Measurements from ENCODE around the gene MVD. TPM values are rescaled to one million over a fixed set of nuclear protein-coding genes. Genes with fewer than 3 reads are reported as not detected.

MVD gene
- total and polyA plus RNA-seq, 4 experiments from 2014 or later: 15.6 to 57.0 (median 35.9) TPM

DNA sequence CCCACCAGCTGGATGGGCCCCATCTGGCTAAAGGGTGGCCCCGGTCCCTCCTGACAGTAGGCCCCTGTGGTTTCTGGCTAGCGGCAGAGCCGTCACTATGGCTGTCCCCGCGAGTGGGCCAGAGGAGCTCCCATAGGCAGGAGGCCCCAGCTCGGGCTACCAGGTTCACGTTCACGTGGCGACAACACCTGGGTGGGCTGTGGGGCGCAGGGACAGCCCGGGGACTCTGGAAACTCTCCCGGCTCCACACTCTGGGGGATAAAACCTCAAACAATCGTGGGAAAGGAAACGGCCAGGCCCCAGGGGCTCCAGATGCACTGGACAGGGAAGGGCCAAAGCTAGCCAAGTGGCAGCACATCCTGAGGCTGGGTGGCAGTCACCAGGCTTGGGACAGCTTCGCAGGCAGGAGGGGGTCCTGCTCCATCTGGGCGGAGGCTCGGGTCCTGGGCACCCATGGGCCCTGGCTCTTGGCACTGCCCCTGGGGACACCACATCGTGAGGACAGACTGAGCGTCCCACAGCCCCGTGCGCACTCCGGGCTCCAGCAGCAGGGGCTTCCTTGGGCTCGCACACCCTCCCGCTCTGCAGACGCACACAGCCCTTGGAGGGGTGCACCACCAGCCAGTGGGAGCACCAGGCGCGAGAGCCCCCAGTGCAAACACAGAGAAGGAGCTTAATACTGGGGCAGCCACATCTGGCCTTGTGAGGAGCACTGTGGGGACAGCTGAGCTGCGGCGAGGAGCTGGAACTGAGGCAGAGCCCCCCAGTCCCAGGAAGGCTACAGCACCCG, 38.9 kb upstream of the MVD start:
- Mint-ChIP-seq H3K9me3 (peaks cover 0 to 2% (median 0%) of the 10 kb centered on the region in 8 donors), H3K36me3 (peaks cover 26 to 49% of the 10 kb centered on the region in 2 donors), H3K27ac (peak overlapping the region; percentile 97 to 99 (median 98)), H3K4me3 (peak overlapping the region; percentile 93 to 96 (median 96)), H3K27me3 (no peaks in the 10 kb centered on the region), H3K4me1 (peaks cover 19 to 75% (median 49%) of the 10 kb centered on the region in 4 donors)
- Histone ChIP-seq H3K27ac (ENCODE audit: low read depth, low read length) (peak overlapping the region; percentile 85), H3K4me3 (ENCODE audit: low read length in 2 of 2) (peak overlapping the region; percentile 73 to 98), H3K36me3 (ENCODE audit: insufficient read depth, low read length) (peaks cover 33% of the 10 kb centered on the region), H3K27me3 (ENCODE audit: insufficient read depth, low read length) (no peaks in the 10 kb centered on the region), H3K4me1 (ENCODE audit: insufficient read depth, low read length) (peaks cover 81% of the 10 kb centered on the region), H3K9me3 (ENCODE audit: control insufficient read depth in 1 of 2, low read length in 2 of 2) (no peaks in the 10 kb centered on the region)
- POLR2A ChIA-PET (ENCODE audit: partially characterized antibody): interaction anchor here (0.9 to 9.3 kb wide), 23 partner anchors 13 to 396 kb away, joined by 3 to 249 read pairs (median 7); partner anchors contain the start of genes APRT, CYBA, GALNS and IL17C
- CTCF ChIA-PET (ENCODE audit: partially characterized antibody): interaction anchor here (0.5 to 1.9 kb wide), 11 partner anchors 9 to 157 kb away, joined by 3 to 8 read pairs (median 4); no protein-coding TSS in a partner anchor
- intact Hi-C loops (cut with micrococcal nuclease): loop anchor here (1.0 to 5.0 kb wide), 11 partner anchors 8 to 539 kb away; partner anchors contain the start of genes CYBA, IL17C, MVD and SNAI3
- DNase-seq: peak in 2 of 5 donors; percentile 16 to 37

DNA sequence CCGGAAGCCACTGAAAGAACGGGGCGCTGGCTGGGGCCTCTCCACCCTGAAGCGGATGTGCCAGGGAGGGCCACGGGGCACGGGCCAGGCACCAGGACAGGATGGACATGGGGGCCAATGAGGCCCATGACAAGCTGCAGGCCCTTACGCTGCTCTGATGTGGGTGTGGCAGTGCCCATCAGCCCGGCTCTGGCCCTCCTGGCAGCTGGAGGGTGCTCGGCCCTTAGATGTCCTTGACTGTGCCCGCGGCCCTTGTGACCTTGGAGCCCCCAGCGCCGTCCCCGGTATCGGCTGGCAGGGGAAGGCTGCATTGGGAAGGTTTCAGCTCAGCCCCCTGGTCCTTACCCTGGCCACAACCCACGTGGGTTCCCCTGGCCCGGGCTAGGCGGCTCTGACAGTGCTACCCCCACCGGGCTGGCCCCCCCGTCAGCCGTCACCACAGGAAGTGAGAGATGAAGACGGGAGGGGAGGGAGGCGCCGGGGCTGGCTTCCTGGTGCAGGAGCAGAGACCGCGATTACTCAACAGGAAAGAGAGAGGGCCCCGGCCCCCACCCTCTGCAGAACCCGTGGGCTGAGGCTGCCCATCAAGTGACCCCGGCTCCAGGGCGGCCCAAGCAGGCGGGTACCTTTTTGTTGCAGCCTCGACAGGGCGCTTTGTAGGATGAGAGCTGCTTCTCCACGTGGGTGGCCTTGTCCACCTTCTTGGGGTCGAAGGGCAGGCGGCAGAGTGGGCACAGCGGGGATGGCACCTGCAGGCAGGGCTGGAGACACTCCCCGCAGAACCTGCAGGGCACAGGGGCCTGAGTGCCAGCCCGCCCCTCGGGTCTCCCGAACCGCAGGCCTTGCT, 38.0 kb upstream of the MVD start:
- DNase-seq: peak; percentile 95 to 99 (median 97)
- peaks cover 79% of the 10 kb centered on the region for H3K4me1 ChIP-seq (ENCODE audit: insufficient read depth, low read length)
- no peaks in the 10 kb centered on the region for H3K9me3 ChIP-seq (ENCODE audit: control insufficient read depth in 1 of 2, low read length in 2 of 2)
- peak overlapping the region; percentile 97 to 99 (median 98) for H3K27ac Mint-ChIP-seq
- H3K4me3 Mint-ChIP-seq: peak overlapping the region; percentile 93 to 96 (median 96)
- peaks cover 0 to 2% (median 0%) of the 10 kb centered on the region in 8 donors for H3K9me3 Mint-ChIP-seq
- POLR2A ChIA-PET (ENCODE audit: partially characterized antibody): interaction anchor here (0.7 to 9.3 kb wide), 33 partner anchors 8 to 540 kb away, joined by 3 to 249 read pairs (median 5); partner anchors contain the start of genes APRT, CYBA, GALNS and IL17C
- no peaks in the 10 kb centered on the region for H3K27me3 ChIP-seq (ENCODE audit: insufficient read depth, low read length)
- peaks cover 28 to 51% of the 10 kb centered on the region in 2 donors for H3K36me3 Mint-ChIP-seq
- peaks cover 19 to 74% (median 50%) of the 10 kb centered on the region in 4 donors for H3K4me1 Mint-ChIP-seq
- peak overlapping the region; percentile 85 for H3K27ac ChIP-seq (ENCODE audit: low read depth, low read length)
- H3K36me3 ChIP-seq (ENCODE audit: insufficient read depth, low read length): peaks cover 43% of the 10 kb centered on the region
- H3K4me3 ChIP-seq (ENCODE audit: low read length in 2 of 2): peak overlapping the region; percentile 78 to 98
- CTCF ChIA-PET (ENCODE audit: partially characterized antibody): interaction anchor here (0.6 to 1.9 kb wide), 10 partner anchors 14 to 158 kb away, joined by 3 to 8 read pairs (median 6); no protein-coding TSS in a partner anchor
- no peaks in the 10 kb centered on the region for H3K27me3 Mint-ChIP-seq
- intact Hi-C loops (cut with micrococcal nuclease): loop anchor here (1.0 to 5.0 kb wide), 11 partner anchors 8 to 539 kb away; partner anchors contain the start of genes CYBA, IL17C, MVD and SNAI3

DNA sequence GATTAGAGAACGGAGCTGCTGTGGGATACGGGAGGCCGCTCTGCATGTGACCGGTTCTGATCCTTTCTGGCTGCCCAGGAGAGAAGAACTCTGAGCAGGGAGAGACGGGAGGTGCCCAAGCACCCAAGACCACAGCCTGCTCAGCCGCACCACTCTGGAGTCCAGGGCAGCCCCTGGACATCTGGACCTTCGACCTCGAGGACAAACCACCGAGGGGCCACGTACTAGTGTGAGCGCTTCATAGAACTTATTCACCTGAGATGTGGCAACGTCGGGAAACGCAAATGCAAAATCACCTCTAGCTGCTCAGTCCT, 37.4 kb upstream of the MVD start:
- peaks cover 19 to 72% (median 51%) of the 10 kb centered on the region in 4 donors for H3K4me1 Mint-ChIP-seq
- H3K27ac Mint-ChIP-seq: peak overlapping the region; percentile 97 to 99 (median 98)
- H3K9me3 Mint-ChIP-seq: peaks cover 0 to 2% (median 0%) of the 10 kb centered on the region in 8 donors
- ChIA-PET POLR2A (ENCODE audit: partially characterized antibody) (interaction anchor here (0.9 to 9.3 kb wide), 23 partner anchors 9 to 541 kb away, joined by 3 to 249 read pairs (median 8); partner anchors contain the start of genes APRT, CYBA, IL17C and MVD), CTCF (ENCODE audit: partially characterized antibody) (interaction anchor here (0.6 to 1.9 kb wide), 6 partner anchors 13 to 158 kb away, joined by 3 to 8 read pairs (median 4); no protein-coding TSS in a partner anchor)
- H3K4me3 Mint-ChIP-seq: peak overlapping the region; percentile 93 to 96 (median 96)
- H3K36me3 Mint-ChIP-seq: peaks cover 28 to 48% of the 10 kb centered on the region in 2 donors
- intact Hi-C loops (cut with micrococcal nuclease): loop anchor here (5.0 kb wide), 3 partner anchors 37 to 243 kb away; partner anchors contain the start of gene IL17C
- Histone ChIP-seq H3K9me3 (ENCODE audit: control insufficient read depth in 1 of 2, low read length in 2 of 2) (no peaks in the 10 kb centered on the region), H3K4me1 (ENCODE audit: insufficient read depth, low read length) (peaks cover 84% of the 10 kb centered on the region), H3K4me3 (ENCODE audit: low read length in 2 of 2) (peak overlapping the region; percentile 78 to 98), H3K27me3 (ENCODE audit: insufficient read depth, low read length) (no peaks in the 10 kb centered on the region), H3K36me3 (ENCODE audit: insufficient read depth, low read length) (peaks cover 47% of the 10 kb centered on the region), H3K27ac (ENCODE audit: low read depth, low read length) (peak overlapping the region; percentile 85)
- H3K27me3 Mint-ChIP-seq: no peaks in the 10 kb centered on the region
- no peak for DNase-seq

GRCh38 chr16:88699180-88699579, 36.3 kb upstream of the MVD start:
- Mint-ChIP-seq H3K4me1 (peaks cover 15 to 68% (median 49%) of the 10 kb centered on the region in 4 donors), H3K27ac (peak overlapping the region in 4 of 7 donors; percentile 48 to 99 (median 77)), H3K4me3 (peak overlapping the region in 2 of 8 donors; percentile 15 to 21), H3K9me3 (peaks cover 0 to 2% (median 0%) of the 10 kb centered on the region in 8 donors), H3K27me3 (no peaks in the 10 kb centered on the region), H3K36me3 (peaks cover 28 to 43% of the 10 kb centered on the region in 2 donors)
- DNase-seq: no peak
- POLR2A ChIA-PET (ENCODE audit: partially characterized antibody): interaction anchor here (4.1 kb wide), 1 partner anchor 13 kb away, joined by 21 read pairs; the partner anchor contains the start of gene SNAI3
- H3K36me3 ChIP-seq (ENCODE audit: insufficient read depth, low read length): peaks cover 47% of the 10 kb centered on the region
- intact Hi-C loops (cut with micrococcal nuclease): no loop called here
- H3K9me3 ChIP-seq (ENCODE audit: control insufficient read depth in 1 of 2, low read length in 2 of 2): no peaks in the 10 kb centered on the region
- peaks cover 83% of the 10 kb centered on the region for H3K4me1 ChIP-seq (ENCODE audit: insufficient read depth, low read length)
- H3K4me3 ChIP-seq (ENCODE audit: low read length in 2 of 2): no peak overlapping the region
- CTCF ChIA-PET (ENCODE audit: partially characterized antibody): no interaction called here
- H3K27me3 ChIP-seq (ENCODE audit: insufficient read depth, low read length): no peaks in the 10 kb centered on the region
- H3K27ac ChIP-seq (ENCODE audit: low read depth, low read length): peak overlapping the region; percentile 85

- H3K4me1 Mint-ChIP-seq: peaks cover 11 to 68% (median 47%) of the 10 kb centered on the region in 4 donors
- no peak overlapping the region for H3K4me3 ChIP-seq (ENCODE audit: low read length in 2 of 2)
- CTCF ChIA-PET (ENCODE audit: partially characterized antibody): interaction anchor here (0.6 kb wide), 1 partner anchor 11 kb away, joined by 4 read pairs; no protein-coding TSS in a partner anchor
- H3K27ac ChIP-seq (ENCODE audit: low read depth, low read length): peak overlapping the region; percentile 35
- H3K9me3 ChIP-seq (ENCODE audit: control insufficient read depth in 1 of 2, low read length in 2 of 2): no peaks in the 10 kb centered on the region
- peaks cover 83% of the 10 kb centered on the region for H3K4me1 ChIP-seq (ENCODE audit: insufficient read depth, low read length)
- peaks cover 28 to 39% of the 10 kb centered on the region in 2 donors for H3K36me3 Mint-ChIP-seq
- H3K9me3 Mint-ChIP-seq: peaks cover 0 to 2% (median 0%) of the 10 kb centered on the region in 8 donors
- H3K27ac Mint-ChIP-seq: peak overlapping the region in 6 of 7 donors; percentile 61 to 88 (median 76)
- H3K4me3 Mint-ChIP-seq: peak overlapping the region in 3 of 8 donors; percentile 21 to 59 (median 54)
- no peaks in the 10 kb centered on the region for H3K27me3 Mint-ChIP-seq
- peaks cover 47% of the 10 kb centered on the region for H3K36me3 ChIP-seq (ENCODE audit: insufficient read depth, low read length)
- intact Hi-C loops (cut with micrococcal nuclease): no loop called here
- no peaks in the 10 kb centered on the region for H3K27me3 ChIP-seq (ENCODE audit: insufficient read depth, low read length)
- DNase-seq: no peak
- POLR2A ChIA-PET (ENCODE audit: partially characterized antibody): interaction anchor here (1.2 to 4.1 kb wide), 4 partner anchors 12 to 48 kb away, joined by 3 to 21 read pairs (median 6); partner anchors contain the start of genes CYBA and SNAI3
Measured at GRCh38 chr16:88698646-88699045, 35.8 kb upstream of the MVD start.

DNA sequence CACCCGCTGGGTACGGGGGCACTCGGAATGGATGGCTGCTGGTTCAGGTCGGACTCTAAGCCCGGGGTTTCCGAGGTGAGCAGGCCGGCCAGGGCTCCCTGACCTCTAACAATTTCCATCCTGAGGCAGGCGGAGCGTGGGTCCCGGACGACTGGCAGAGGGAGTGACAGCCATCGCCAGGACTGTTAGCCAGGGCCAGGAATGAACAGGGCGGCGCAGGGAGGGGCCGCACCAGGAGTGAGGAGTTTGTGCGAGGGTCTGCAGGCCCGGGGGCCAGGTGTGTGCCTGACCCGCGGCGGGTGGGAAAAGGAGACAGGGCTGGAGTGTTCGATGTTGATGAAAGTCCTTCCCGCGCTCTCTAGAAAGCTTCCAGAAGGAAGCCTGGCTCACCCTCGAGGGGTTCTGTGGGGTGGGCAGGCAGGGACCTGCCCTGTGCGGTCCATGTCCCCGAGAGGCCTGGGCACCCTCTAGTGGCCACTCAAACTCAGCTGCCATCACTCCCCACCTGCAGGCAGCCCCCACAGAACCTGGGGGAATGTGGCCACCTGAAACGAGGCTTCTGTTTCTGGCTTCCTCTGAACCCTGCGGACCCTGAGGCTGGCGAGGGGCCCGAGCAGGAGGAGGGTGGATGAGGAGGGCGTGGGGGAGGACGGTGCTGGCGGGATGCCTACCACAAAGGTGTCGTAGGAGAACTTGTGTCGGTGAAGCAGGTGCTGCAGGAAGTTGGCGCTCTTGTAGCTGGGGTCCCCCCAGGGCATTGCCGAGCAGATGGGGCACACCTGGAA, 35.1 kb upstream of the MVD start:
- Histone ChIP-seq H3K36me3 (ENCODE audit: insufficient read depth, low read length) (peaks cover 47% of the 10 kb centered on the region), H3K27me3 (ENCODE audit: insufficient read depth, low read length) (no peaks in the 10 kb centered on the region), H3K9me3 (ENCODE audit: control insufficient read depth in 1 of 2, low read length in 2 of 2) (no peaks in the 10 kb centered on the region), H3K27ac (ENCODE audit: low read depth, low read length) (peak overlapping the region; percentile 35), H3K4me1 (ENCODE audit: insufficient read depth, low read length) (peaks cover 83% of the 10 kb centered on the region), H3K4me3 (ENCODE audit: low read length in 2 of 2) (no peak overlapping the region)
- intact Hi-C loops (cut with micrococcal nuclease): no loop called here
- Mint-ChIP-seq H3K36me3 (peaks cover 28 to 36% of the 10 kb centered on the region in 2 donors), H3K4me3 (peak overlapping the region in 7 of 8 donors; percentile 20 to 59 (median 44)), H3K27me3 (no peaks in the 10 kb centered on the region), H3K27ac (peak overlapping the region; percentile 61 to 88 (median 84)), H3K4me1 (peaks cover 9 to 66% (median 46%) of the 10 kb centered on the region in 4 donors), H3K9me3 (peaks cover 0 to 2% (median 0%) of the 10 kb centered on the region in 8 donors)
- DNase-seq: peak in 2 of 5 donors; percentile 31 to 33
- CTCF ChIA-PET (ENCODE audit: partially characterized antibody): interaction anchor here (0.6 kb wide), 1 partner anchor 10 kb away, joined by 4 read pairs; no protein-coding TSS in a partner anchor
- POLR2A ChIA-PET (ENCODE audit: partially characterized antibody): interaction anchor here (1.2 to 4.1 kb wide), 4 partner anchors 12 to 48 kb away, joined by 3 to 21 read pairs (median 6); partner anchors contain the start of genes CYBA and SNAI3
